Endometrium (tissue), 2 donors: Measurements from ENCODE around the gene PITRM1.
"Not testable (repeated sequence)": the region's sequence is repeated elsewhere in the genome, so short reads cannot be mapped to it uniquely, and the experiment has no call there.

Experiments used
- FAIRE-seq: peaks from 2 replicates; lab custom pipeline; 2012; peaks lifted over from hg19 to GRCh38; lab: Jason Lieb, UNC
- donor health status: control.
- donor health status: control.

PITRM1 gene

DNA sequence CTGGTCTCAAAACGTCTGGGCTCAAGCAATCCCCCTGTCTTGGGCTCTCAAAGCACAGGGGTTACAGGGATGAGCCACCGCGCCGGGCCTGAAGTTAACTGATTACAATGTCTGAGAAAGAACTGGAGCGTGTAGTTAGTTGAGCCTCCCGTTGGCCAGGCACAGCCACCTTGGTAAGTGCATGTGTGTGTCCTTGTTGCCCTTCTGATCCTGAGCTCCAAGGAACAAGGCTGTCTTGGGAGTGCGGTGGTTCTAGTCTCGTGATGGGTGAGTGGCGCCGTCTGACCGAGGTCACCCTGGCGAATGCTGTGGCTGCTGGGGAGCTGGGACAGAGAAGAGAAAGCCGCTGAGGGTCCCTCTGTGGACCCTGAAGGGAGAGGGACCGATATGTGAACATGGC lies 50.5 kb downstream of the PITRM1 start:
- FAIRE-seq, result no peak

DNA sequence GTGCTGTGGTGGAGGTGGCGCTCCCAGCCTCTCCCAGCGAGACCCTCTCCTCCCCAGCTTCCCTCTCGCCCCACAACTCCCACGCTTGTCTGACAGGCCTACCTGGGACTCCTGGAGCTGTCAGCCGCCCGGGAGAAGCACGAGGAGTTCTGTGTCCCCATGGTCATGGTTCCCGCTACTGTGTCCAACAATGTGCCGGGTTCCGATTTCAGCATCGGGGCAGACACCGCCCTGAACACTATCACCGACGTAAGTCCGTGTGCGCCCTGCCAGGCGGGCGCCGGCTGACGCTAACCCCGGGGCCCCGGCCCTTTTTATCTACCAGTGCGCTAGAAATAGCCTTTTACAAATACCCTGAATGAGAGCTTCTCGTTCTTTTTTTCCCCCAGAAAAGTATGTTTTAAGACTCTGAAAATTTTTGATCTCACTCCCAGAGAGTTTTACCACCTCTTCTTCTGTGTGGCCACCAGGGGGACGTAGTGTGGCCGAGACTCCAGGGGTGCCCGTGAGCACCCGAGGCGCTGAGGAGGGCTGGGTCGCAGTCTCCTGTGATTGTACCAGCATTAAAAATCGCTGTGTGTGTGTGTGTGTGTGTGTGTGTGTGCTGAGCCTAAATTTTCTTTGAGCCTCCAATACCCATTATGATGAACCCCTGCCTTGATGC lies 52.7 kb downstream of the PITRM1 start:
- FAIRE-seq, result no peak

DNA sequence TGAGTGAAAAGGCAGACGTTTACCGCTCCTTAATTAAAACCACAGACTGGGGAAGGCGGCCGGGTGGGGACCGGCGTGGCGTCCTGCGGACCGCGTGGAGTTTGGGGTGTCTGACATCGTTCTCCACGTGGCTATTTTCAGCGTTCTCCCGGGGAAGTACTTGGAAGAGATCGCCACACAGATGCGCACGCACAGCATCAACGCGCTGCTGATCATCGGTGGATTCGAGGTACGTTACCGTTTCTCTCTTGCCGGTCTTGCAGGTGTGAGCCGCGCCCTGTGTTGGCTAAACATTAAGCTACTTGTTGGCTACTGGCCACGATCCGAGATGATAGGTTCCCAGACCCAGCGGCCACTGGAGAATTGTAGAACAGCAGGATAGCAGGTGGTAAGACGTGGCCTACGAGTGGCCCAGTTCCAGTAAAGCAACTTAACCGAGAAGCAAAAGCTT lies 53.9 kb downstream of the PITRM1 start:
- FAIRE-seq, result no peak

DNA sequence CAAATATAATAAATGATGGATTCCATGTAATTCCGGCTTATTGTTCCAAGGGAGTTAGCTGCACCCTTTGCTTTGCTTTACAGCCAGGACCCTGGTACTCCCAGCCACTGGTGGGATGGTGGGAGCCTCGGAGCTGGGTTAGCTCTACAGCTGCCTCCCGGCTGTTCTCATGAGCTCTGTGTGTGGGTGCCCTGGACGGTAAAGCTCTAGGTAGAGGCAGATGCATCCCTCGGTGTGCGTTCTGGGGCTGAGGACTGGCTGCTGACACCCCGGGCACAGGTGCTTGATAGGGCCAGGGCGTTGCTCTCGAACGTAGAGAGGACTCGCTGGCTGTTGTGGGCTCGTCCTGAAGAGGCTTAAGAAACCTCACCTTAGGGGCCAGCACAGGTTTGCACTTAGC lies 55.1 kb downstream of the PITRM1 start:
- no peak for FAIRE-seq

DNA sequence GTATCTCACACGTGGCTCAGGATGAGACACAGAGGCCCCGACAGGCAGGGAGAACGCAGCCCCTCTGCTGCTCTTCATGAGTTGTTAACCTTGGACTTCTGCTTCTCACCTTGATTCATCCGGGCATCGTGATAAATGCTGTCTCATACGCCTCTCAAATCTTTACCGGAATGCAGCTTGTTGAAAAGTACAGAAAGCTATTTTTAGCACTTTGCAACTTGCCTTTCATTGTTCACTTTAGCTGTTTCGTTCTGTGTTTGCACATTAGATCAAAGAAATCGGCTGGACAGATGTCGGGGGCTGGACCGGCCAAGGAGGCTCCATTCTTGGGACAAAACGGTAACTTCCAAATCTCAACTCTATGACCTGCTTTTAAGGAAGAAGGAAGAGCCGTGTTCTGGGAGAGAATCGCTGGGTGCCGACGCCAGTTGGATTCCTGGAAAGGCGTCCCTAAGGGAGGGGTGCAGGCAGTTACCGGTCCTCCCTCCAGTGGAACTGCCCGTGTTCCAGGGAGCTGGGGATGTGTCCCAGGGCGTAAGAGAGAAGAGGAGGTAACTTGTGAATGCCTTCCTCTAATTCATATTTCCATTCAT lies 56.0 kb downstream of the PITRM1 start:
- FAIRE-seq, result no peak

DNA sequence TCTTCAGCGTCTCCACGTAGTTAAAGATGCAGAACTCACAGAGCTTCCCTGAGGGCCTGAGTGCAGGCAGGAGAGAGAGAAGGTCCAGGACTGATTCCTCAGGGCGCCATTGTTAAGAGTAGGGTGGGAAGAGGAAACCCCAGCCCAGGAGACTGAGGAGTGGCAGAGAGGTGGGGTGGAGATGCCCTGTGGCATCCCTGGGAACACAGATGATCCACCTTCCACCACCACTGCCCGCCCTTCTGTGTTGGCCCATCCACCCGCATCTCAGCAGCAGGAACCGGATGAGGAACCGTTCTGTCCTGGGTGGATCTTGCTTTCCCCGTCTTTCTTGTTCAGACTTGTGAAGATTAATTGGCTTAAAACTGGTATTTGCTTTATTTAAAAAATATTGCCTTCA lies 56.9 kb downstream of the PITRM1 start:
- FAIRE-seq, result no peak

DNA sequence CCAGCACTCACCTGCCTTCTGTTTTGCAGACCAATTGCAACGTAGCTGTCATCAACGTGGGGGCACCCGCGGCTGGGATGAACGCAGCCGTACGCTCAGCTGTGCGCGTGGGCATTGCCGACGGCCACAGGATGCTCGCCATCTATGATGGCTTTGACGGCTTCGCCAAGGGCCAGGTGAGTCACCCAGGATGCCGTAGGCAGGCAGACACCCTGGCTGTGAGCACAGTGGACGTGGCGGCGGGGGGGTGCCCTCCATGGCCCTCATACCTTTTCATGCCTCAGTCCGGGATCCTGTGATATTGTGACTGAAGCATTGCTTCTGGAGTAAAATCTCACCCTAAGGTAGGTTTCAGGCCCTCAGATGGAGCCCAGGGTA lies 59.2 kb downstream of the PITRM1 start:
- no peak for FAIRE-seq

DNA sequence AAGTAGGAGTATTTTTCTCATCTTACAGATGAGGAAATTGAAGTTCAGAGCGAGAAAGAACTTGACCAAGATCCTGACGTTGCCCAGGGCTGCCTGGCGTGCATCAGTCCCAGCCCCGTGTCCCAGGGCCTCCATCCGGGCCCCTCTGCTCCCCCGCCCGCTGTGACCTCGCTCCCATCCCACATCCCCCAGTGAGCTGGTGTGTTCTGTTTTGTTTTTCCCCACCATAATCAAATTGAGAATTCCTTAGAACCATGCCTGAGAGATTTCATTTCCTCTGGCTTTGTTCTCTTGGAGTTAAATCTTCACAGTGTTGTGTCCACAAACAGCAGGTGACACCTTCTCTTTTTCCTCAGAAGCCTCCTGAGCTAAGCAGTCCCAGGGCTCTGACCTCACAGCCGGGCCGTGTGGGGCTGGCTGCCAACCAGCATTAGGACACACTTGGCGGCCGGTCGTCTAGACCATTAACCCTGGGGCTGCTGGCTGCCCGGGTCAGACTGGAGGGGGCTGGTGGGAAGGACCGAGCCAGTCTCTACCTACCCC lies 60.9 kb downstream of the PITRM1 start:
- no peak for FAIRE-seq

DNA sequence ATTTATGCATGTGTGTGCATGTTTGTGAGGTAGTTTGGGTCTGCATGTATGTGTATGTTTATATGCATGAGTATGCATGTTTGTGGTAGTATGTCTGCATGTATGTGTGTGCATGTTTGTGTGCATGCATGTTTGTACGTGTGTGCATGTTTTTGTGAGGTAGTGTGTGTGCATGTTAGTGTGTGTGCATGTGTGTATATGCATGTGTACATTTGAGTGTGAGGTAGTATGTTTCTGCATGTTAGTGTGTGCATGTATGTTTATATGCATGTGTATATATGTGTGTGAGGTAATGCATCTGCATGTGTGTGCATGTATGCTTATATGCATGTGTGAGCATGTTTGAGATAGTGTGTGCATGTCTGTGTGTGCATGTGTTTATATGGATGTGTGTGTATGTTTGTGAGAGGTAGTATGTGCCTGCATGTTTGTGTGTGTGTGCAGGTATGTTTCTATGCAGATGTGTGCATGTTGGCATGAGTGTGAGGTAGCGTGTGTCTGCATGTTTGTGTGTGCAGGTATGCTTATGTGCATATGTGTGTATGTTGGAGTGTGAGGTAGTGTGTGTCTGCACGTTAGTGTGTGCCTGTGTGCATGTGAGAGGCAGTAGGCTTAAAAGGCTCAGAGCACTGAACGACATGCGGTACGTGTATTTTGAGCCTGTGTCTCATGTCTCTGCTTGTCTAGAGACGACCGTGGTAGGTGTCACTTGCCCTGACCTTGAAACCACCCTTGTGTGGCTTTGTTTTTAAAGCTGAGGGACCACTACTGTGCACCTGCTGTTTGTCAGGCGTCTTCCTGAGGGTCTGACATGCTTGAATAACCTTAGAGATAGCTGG lies 61.6 kb downstream of the PITRM1 start:
- no peak for FAIRE-seq

DNA sequence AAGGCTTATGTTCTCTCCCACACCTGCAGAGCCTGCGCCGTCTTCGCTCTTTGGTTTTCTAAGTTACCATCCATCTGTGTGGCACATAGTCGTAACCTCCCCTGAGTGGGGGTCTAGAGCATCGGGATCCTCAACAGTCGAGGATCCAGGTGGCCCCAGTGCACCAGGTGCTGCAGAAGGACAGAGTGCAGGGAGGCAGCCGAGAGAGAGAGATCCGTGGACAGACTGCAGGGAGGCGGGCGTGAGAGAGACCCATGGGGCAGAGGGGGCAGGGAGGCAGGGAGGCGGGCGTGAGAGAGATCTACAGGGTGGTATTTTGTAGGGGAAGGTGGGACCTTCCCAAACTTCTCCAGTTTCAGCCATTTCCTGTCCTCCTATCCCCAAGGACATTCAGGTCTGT lies 62.9 kb downstream of the PITRM1 start:
- FAIRE-seq, result no peak

DNA sequence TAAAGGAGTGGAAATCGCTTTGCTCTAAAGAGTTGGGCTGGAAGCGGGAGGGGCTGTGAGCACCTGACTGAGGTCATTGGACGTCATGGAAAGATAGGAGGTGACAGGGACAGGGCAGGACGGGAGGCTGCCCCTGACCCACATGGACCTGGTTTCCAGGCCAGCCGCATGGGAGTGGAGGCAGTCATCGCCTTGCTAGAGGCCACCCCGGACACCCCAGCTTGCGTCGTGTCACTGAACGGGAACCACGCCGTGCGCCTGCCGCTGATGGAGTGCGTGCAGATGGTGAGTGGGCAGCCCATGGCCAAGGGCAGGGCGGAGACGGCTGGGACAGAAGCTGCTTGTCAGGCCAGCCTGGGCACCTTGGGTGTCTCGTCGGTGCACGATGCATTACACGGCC lies 63.4 kb downstream of the PITRM1 start:
- no peak for FAIRE-seq

DNA sequence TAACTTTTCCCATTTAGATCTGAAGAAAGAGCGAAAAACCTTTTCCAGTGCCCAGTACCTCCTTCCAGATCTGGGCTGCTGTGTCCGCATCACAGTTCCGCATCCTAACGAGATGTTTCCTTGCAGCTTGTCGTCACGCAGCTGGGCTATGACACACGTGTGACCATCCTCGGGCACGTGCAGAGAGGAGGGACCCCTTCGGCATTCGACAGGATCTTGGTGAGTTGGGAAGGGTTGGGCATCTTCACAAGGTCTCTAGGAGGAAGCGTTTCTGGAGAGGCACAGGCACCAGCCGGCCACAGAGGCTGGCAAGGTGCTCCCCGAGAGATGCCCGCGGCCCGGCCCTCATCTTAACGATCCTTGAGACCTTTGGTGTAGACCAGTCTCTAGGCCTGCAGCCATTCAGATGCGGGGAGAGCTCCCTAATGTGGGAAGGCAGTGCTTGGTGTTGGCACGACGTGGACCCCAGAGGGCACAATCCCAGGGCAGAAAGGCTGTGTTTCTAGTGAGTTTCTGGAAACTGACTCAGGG lies 63.9 kb downstream of the PITRM1 start:
- FAIRE-seq, result no peak

DNA sequence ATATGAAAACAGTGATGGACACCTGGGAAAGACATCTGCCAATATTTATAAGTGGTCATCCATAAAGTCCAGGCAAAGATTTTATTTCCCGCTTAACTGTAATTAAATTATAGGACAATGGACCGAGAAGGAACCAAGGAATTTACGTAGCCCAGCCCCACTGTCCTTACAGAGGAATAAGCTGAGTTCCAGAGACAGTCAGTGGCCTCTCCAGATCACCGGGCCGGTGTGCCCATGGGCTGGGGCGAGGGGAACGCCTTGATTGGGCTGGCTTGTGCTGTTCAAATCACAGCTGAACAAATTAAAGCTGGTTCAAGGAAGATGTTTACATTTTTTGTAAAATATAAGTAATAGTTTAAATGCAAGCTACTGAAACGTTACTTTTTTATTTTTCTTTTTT lies 64.5 kb downstream of the PITRM1 start:
- FAIRE-seq, result no peak

DNA sequence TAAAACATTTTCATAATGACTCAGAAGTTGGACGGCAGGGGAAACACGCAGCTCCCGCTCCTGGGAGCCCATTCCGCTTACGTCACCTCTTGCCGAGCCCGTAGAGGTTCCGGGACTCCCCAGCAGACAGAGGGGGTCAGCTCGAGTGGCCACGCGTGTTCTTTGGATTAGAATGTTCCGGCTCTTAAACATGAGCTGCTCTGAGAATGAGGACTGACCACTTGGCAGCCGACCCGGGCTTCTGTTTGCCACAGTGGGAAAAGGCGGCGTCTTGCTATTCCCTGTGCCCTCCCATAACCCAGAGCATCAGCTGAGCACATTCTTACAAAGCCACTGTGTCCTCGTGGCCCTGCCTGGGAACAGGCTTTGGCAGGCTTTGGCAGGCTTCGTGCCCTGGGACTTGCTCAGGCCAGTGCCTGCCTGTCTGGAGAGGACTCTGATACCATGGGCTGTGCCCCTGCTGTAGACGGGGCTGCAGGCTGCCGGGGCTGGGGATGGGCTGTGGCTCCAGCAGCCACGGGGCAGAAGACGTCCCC lies 65.1 kb downstream of the PITRM1 start:
- no peak for FAIRE-seq

DNA sequence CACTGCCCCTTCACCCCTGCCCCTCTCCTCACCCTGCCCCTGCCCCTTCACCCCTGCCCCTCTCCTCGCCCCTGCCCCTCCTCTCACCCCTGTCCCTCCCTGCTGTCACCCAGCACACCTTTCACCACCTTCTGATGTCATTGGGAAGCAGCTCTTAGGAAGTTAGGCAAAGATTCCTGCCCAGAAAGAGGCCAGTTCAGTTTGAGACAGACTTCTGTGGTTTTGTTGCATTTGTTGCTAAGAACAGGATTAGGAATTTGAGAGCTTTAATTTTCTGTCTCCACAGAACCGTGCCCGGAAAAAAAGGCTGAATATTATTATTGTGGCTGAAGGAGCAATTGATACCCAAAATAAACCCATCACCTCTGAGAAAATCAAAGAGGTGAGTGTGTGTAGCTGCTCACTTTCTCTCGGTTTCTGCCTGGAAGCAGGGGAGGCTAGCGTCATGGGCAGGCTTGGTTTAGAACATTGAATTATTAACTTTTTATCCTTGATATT lies 65.6 kb downstream of the PITRM1 start:
- no peak for FAIRE-seq

DNA sequence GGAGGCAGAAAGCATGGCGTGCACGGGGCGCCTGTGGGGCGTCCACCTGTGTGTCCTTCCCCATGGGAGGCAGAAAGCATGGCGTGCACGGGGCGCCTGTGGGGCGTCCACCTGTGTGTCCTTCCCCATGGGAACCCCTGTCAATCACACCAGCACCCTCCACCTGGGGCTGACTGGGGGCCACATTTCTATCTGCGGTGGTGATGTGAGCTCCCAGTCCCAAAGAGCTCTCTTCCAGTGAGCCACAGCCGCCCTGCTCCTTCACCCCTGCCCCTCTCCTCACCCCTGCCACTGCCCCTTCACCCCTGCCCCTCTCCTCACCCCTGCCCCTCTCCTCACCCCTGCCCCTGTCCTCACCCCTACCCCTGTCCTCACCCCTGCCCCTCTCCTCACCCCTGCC lies 66.3 kb downstream of the PITRM1 start:
- FAIRE-seq, result not testable (repeated sequence)

DNA sequence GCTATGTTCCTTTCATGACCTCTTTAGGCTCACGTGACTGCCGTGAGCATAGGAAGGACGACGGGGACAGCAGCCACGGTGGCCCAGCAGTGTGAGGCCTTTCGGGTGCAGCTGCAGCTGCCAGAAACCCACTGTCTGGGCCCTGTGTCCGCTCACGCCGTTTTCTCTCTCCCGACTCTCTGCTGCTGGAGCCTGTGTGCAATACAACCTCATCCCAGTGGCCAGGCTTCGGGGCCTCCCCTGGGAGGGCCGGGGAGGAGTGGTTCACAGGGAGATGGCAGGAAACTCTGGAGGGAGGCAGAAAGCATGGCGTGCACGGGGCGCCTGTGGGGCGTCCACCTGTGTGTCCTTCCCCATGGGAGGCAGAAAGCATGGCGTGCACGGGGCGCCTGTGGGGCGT lies 66.7 kb downstream of the PITRM1 start:
- FAIRE-seq, result no peak

DNA sequence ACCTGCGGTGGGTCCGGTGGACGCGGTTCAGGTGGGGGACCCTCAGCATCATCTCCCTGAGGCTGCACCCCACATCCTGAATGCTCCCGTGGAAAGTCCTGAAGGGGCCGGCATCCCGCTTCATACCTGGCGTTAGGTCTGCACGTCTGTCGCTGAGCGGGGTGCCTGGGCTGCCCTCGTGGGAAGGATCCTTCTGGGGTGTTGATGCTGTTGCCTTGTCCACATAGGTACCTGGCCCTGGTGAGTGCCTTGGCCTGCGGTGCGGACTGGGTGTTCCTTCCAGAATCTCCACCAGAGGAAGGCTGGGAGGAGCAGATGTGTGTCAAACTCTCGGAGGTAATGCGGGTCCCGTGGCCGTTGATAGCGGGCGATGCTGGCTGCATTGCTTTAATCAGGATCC lies 67.4 kb downstream of the PITRM1 start:
- FAIRE-seq, result no peak

DNA sequence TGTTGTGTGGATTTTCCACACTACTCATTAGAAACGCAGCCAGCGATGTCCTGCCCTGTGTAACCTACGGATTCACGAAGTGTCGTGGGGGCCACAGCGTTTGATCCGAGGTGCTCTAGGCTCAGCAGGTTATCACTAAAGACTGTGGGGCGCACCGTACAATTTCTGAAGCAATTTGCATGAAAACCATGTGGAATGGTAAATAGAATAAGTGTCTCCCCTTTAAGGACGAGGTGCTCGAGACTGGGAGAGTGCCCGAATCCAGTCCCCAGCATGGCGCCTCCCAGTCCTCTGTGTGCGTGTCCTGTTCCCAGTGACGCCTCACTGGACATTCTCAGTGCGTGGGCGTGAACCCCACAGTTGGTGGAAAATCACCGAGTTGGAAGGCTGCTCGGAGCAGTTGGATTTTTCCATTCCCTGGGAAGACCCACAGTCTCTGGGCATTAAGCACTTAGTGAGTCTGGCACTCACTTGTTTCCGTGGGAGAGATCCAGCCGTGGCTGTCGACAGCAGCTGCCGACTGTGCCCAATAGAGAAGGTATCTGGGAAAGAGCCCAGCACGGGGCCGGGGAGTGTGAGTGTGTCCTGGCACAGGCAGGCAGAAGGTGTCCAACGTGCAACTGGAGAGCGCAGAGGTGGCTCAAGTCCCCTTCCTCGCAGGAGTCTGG lies 68.2 kb downstream of the PITRM1 start:
- no peak for FAIRE-seq

DNA sequence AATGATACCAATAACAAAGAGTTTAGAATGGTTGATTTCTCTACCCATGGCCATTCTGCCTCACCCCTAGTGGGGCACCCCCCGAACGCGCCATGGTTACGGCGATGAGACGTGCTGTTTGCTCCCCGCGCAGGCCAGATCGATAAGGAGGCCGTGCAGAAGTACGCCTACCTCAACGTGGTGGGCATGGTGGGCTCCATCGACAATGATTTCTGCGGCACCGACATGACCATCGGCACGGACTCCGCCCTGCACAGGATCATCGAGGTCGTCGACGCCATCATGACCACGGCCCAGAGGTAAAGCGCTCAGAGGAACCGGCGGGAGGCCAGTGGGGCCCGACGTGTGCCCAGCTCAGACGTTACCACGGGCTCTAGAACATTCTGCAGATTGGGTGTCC lies 68.9 kb downstream of the PITRM1 start:
- no peak for FAIRE-seq

DNA sequence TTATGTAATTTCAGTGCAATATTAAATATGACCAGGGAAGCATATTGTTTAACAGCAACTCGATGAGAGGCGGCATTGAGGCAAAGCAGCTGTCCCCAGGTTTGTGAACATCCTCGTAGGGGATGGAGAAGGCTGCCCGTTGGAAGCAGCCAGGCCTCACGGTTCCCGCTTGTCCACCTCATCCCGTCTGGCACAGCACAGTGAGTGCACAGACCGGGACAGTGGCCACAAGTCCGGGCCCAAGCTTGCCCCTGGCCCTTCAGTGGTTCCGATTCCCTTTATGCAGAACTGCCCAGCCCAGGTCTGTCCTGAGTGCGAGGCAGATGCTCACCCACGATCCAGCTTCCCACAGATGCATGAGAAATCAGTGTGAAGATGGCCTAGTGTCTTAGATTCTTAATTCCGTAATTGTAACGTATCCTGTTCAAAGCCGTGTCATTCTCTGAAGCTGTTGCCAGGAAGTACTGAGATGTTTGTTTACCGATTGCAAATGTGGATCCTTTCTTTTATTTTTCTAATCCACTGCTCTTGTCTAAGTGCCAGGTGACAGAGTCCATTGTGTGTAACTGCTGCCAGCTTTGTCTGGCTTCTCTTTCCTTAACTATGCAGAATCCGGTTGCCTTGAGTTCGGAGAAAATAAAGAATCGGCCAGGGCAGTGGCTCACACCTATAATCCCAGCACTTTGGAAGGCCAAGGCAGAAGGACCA lies 69.7 kb downstream of the PITRM1 start:
- FAIRE-seq, result no peak
